ENCODE measurements around the gene SNX8.

GRCh38 chr7:2242541-2243429 is 71.5 kb downstream of the SNX8 start:
- TF ChIP-seq, protein P1, sequence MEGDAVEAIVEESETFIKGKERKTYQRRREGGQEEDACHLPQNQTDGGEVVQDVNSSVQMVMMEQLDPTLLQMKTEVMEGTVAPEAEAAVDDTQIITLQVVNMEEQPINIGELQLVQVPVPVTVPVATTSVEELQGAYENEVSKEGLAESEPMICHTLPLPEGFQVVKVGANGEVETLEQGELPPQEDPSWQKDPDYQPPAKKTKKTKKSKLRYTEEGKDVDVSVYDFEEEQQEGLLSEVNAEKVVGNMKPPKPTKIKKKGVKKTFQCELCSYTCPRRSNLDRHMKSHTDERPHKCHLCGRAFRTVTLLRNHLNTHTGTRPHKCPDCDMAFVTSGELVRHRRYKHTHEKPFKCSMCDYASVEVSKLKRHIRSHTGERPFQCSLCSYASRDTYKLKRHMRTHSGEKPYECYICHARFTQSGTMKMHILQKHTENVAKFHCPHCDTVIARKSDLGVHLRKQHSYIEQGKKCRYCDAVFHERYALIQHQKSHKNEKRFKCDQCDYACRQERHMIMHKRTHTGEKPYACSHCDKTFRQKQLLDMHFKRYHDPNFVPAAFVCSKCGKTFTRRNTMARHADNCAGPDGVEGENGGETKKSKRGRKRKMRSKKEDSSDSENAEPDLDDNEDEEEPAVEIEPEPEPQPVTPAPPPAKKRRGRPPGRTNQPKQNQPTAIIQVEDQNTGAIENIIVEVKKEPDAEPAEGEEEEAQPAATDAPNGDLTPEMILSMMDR (conservative IDR thresholded peaks at IDR 0.05; ENCODE audit: low read length) = no peak
- TF ChIP-seq EZH2phosphoT487 (IDR thresholded peaks at IDR 0.05; ENCODE audit: borderline replicate concordance, low read depth, low read length) = no peak

Data from OCI-LY7 (cell line).